Measurements from ENCODE around the gene SLC2A9.

Gene SLC2A9

GRCh38 chr4:9867751-9868425, 153.4 kb downstream of the SLC2A9 start:
- DNase-seq = peak; percentile 23
- H3K36me3 ChIP-seq = no peaks in the 10 kb centered on the region
- no peak for TF ChIP-seq CTCF (IDR thresholded peaks at IDR 0.05; ENCODE audit: low read depth, low read length)
- no peaks in the 10 kb centered on the region for H3K27me3 ChIP-seq
- H3K4me1 ChIP-seq = no peaks in the 10 kb centered on the region
- no peak overlapping the region for H3K4me3 ChIP-seq (ENCODE audit: low read depth, low read length)
- no peaks in the 10 kb centered on the region for H3K9me3 ChIP-seq

GRCh38 chr4:9866931-9867330, 154.4 kb downstream of the SLC2A9 start:
- TF ChIP-seq CTCF (IDR thresholded peaks at IDR 0.05; ENCODE audit: low read depth, low read length) = no peak
- H3K4me1 ChIP-seq = no peaks in the 10 kb centered on the region
- H3K9me3 ChIP-seq = no peaks in the 10 kb centered on the region
- no peaks in the 10 kb centered on the region for H3K27me3 ChIP-seq
- H3K4me3 ChIP-seq (ENCODE audit: low read depth, low read length) = no peak overlapping the region
- no peaks in the 10 kb centered on the region for H3K36me3 ChIP-seq
- no peak for DNase-seq

GRCh38 chr4:9861561-9861960, 159.7 kb downstream of the SLC2A9 start:
- Histone ChIP-seq H3K27me3 (no peaks in the 10 kb centered on the region), H3K36me3 (no peaks in the 10 kb centered on the region), H3K9me3 (no peaks in the 10 kb centered on the region), H3K4me1 (no peaks in the 10 kb centered on the region), H3K4me3 (ENCODE audit: low read depth, low read length) (no peak overlapping the region)
- no peak for DNase-seq
- no peak for TF ChIP-seq CTCF (IDR thresholded peaks at IDR 0.05; ENCODE audit: low read depth, low read length)

GRCh38 chr4:9859810-9860209, 161.5 kb downstream of the SLC2A9 start:
- no peak for TF ChIP-seq CTCF (IDR thresholded peaks at IDR 0.05; ENCODE audit: low read depth, low read length)
- Histone ChIP-seq H3K36me3 (no peaks in the 10 kb centered on the region), H3K27me3 (no peaks in the 10 kb centered on the region), H3K4me1 (no peaks in the 10 kb centered on the region), H3K4me3 (ENCODE audit: low read depth, low read length) (no peak overlapping the region), H3K9me3 (no peaks in the 10 kb centered on the region)
- no peak for DNase-seq

GRCh38 chr4:9849538-9849920, 171.8 kb downstream of the SLC2A9 start:
- Histone ChIP-seq H3K4me3 (ENCODE audit: low read depth, low read length) (no peak overlapping the region), H3K27me3 (no peaks in the 10 kb centered on the region), H3K4me1 (no peaks in the 10 kb centered on the region), H3K9me3 (no peaks in the 10 kb centered on the region), H3K36me3 (no peaks in the 10 kb centered on the region)
- DNase-seq = no peak
- no peak for TF ChIP-seq CTCF (IDR thresholded peaks at IDR 0.05; ENCODE audit: low read depth, low read length)

GRCh38 chr4:9847968-9848748, 173.1 kb downstream of the SLC2A9 start:
- Histone ChIP-seq H3K4me3 (ENCODE audit: low read depth, low read length) (no peak overlapping the region), H3K4me1 (no peaks in the 10 kb centered on the region), H3K36me3 (no peaks in the 10 kb centered on the region), H3K27me3 (no peaks in the 10 kb centered on the region), H3K9me3 (no peaks in the 10 kb centered on the region)
- TF ChIP-seq CTCF (IDR thresholded peaks at IDR 0.05; ENCODE audit: low read depth, low read length) = no peak
- no peak for DNase-seq

Data from BE2C (cell line).